GM21576 (cell line): Measurements from ENCODE around the gene PDLIM5.
"Not testable (repeated sequence)": the region's sequence is repeated elsewhere in the genome, so short reads cannot be mapped to it uniquely, and the experiment has no call there.

Experiments
- ATAC-seq: cut with Tn5 transposase; IDR thresholded peaks from one replicate; pipeline ENCODE4 v1.9.1; 2021; ENCODE audit warnings: mild to moderate bottlenecking, moderate library complexity; ENCODE audit not compliant: unreplicated experiment

Gene PDLIM5

GRCh38 chr4:94451695-94452475, at the start of gene PDLIM5:
Gene PDLIM5 (plus strand): TSS chr4:94451942. CDS start chr4:94455289, 3,347 bp downstream.
- ATAC-seq: peak; percentile 93

GRCh38 chr4:94402439-94402838, 49.3 kb upstream of the PDLIM5 start:
- not testable (repeated sequence) for ATAC-seq

GRCh38 chr4:94403751-94404150, 48.0 kb upstream of the PDLIM5 start:
- ATAC-seq: no peak

- ATAC-seq: peak; percentile 76
Observed at GRCh38 chr4:94406668-94407437, 44.9 kb upstream of the PDLIM5 start.

- no peak for ATAC-seq
Observed at GRCh38 chr4:94407846-94408245, 43.9 kb upstream of the PDLIM5 start.

GRCh38 chr4:94408549-94409374, 43.0 kb upstream of the PDLIM5 start:
- no peak for ATAC-seq

GRCh38 chr4:94409375-94409679, 42.4 kb upstream of the PDLIM5 start:
- no peak for ATAC-seq

GRCh38 chr4:94409962-94410361, 41.8 kb upstream of the PDLIM5 start:
- ATAC-seq: no peak

- no peak for ATAC-seq
Observed at GRCh38 chr4:94410678-94411206, 41.0 kb upstream of the PDLIM5 start.

- no peak for ATAC-seq
Observed at GRCh38 chr4:94411296-94411695, 40.4 kb upstream of the PDLIM5 start.

GRCh38 chr4:94412019-94412657, 39.6 kb upstream of the PDLIM5 start:
- no peak for ATAC-seq

- ATAC-seq: no peak
Observed at GRCh38 chr4:94412658-94413038, 39.1 kb upstream of the PDLIM5 start.

- ATAC-seq: no peak
Observed at GRCh38 chr4:94413085-94413840, 38.5 kb upstream of the PDLIM5 start.

- ATAC-seq: no peak
Observed at GRCh38 chr4:94414907-94415306, 36.8 kb upstream of the PDLIM5 start.

GRCh38 chr4:94415448-94415847, 36.3 kb upstream of the PDLIM5 start:
- ATAC-seq: no peak

- ATAC-seq: no peak
Observed at GRCh38 chr4:94416335-94416734, 35.4 kb upstream of the PDLIM5 start.

- ATAC-seq: no peak
Observed at GRCh38 chr4:94416981-94417380, 34.8 kb upstream of the PDLIM5 start.

GRCh38 chr4:94419549-94419948, 32.2 kb upstream of the PDLIM5 start:
- ATAC-seq: no peak

GRCh38 chr4:94419956-94420355, 31.8 kb upstream of the PDLIM5 start:
- ATAC-seq: no peak

GRCh38 chr4:94420356-94420755, 31.4 kb upstream of the PDLIM5 start:
- ATAC-seq: no peak
